ENCODE results near the gene STX19.
A peak's percentile ranks its signal among the peaks of the same experiment; 100 is the strongest.

GRCh38 chr3:94069194-94069813 lies 40.9 kb upstream of the STX19 start:
- TF ChIP-seq CTCF (conservative IDR thresholded peaks at IDR 0.05) (peak; percentile 69), ZFX (IDR thresholded peaks at IDR 0.05) (no peak)
